Adrenal gland (tissue), 12 donors: Measurements from ENCODE around the gene GABARAPL1. TPM values are rescaled to one million over a fixed set of nuclear protein-coding genes. Genes with fewer than 3 reads are reported as not detected.

Source experiments
- DNase-seq, 7 donors: peaks; one replicate each; pipeline ENCODE4 v3.0.0-alpha.2; 2019 to 2020
- H3K27ac ChIP-seq, 5 donors: fragments of 200-600 bp; sonication (generic) in 4 of 5; 1 replicate in 3 of 5; 2 replicates in 2 of 5; pipeline versions ENCODE4 v1.5.1 to v1.8.0; 2016 to 2020; ENCODE audit warnings: mild to moderate bottlenecking in 1 of 5
- H3K27me3 ChIP-seq: fragments of 200-600 bp; 2 replicates; pipeline ENCODE4 v1.8.0; 2021
- H3K36me3 ChIP-seq, 2 donors: fragments of 200-600 bp; replicated peaks in 1 of 2; 1 replicate in 1 of 2; 2 replicates in 1 of 2; pipeline versions ENCODE4 v1.5.1 to v1.8.0; 2018 to 2022
- H3K4me1 ChIP-seq, 2 donors: fragments of 200-600 bp; replicated peaks in 1 of 2; 1 replicate in 1 of 2; 2 replicates in 1 of 2; pipeline versions ENCODE4 v1.5.1 to v1.8.0; 2018 to 2021
- H3K4me3 ChIP-seq, 4 donors: fragments of 200-600 bp; sonication (generic) in 3 of 4; one replicate each; pipeline ENCODE4 v1.5.1; 2016 to 2018
- H3K9me3 ChIP-seq, 3 donors: fragments of 200-600 bp; sonication (generic) in 1 of 3; replicated peaks in 1 of 3; 1 replicate in 2 of 3; 2 replicates in 1 of 3; pipeline versions ENCODE4 v1.5.1 to v1.8.0; 2016 to 2021
- POLR2A ChIP-seq, 2 donors: fragments of 450-650 bp; IDR thresholded peaks; one replicate each; pipeline ENCODE4 v1.6.1; 2017; ENCODE audit warnings: antibody characterized with exemption in 2 of 2, mild to moderate bottlenecking in 2 of 2, moderate library complexity in 1 of 2
- WGBS, 4 donors: extraction: QIAGEN DNeasy Blood & Tissue Kit in 2 of 4; methylation state at CpG; one replicate each; pipeline versions ENCODE4 v1.1.5 to v1.1.7; 2013 to 2017; 5-methylcytosine and 5-hydroxymethylcytosine counted together
- intact Hi-C, 2 donors: fragments of 100-400 bp; cut with DNase I; formaldehyde crosslinking; loops; one replicate each; pipeline versions ENCODE4 v1.14.1 to v1.15.0; 2022 to 2023
- polyA plus RNA-seq, 3 donors: library from polyadenylated mRNA; stranded (reverse); fragments of 200-250 nt in 2 of 3; fragments of 350-450 nt in 1 of 3; fragmentation: Illumina TruSeq in 1 of 3; extraction: RNeasy Lipid Tissue Mini Kit (QIAGEN cat#74804) in 1 of 3; gene quantifications; one replicate each; pipeline ENCODE4 v1.2.3, GENCODE V29; 2013 to 2014
- total RNA-seq, 9 donors: library from RNA; depleted of rRNA in 4 of 9; stranded (reverse); fragments of >200 nt in 4 of 9; fragments of 120-200 nt in 1 of 9; fragmentation: NEBNext Ultra II Directional in 1 of 9; extraction: Animal tissue kit (Norgen Biotek cat#: 25700) in 1 of 9; gene quantifications; one replicate each; pipeline versions ENCODE4 v1.1.0 to v1.2.4, GENCODE V29; 2013 to 2023
- TF ChIP-seq, protein P1 (sequence below), 6 experiments: fragments of 450-650 bp in 4 of 6; fragments of 200-600 bp in 2 of 6; sonication (generic) in 1 of 6; IDR thresholded peaks; 1 replicate in 5 of 6; 2 replicates in 1 of 6; pipeline versions ENCODE4 v1.5.1 to v1.8.0; 2016 to 2021; ENCODE audit warnings: antibody characterized with exemption in 6 of 6, mild to moderate bottlenecking in 2 of 6, moderate library complexity in 1 of 6
- donor health status: healthy with polysubstance abuse.
- donor health status: Bipolar disorder and iron deficiency.
- donor health status: DM: yes; HTN: yes; CAD: no.
- donor health status: DM: no; HTN: no; CAD: no.
- donor health status: DM: no; HTN: no; CAD: no.
- donor health status: DM: yes; HTN: yes; CAD: no.

The GABARAPL1 gene
- total and polyA plus RNA-seq, 12 donors = 58.2 to 260 (median 89.4) TPM

DNA sequence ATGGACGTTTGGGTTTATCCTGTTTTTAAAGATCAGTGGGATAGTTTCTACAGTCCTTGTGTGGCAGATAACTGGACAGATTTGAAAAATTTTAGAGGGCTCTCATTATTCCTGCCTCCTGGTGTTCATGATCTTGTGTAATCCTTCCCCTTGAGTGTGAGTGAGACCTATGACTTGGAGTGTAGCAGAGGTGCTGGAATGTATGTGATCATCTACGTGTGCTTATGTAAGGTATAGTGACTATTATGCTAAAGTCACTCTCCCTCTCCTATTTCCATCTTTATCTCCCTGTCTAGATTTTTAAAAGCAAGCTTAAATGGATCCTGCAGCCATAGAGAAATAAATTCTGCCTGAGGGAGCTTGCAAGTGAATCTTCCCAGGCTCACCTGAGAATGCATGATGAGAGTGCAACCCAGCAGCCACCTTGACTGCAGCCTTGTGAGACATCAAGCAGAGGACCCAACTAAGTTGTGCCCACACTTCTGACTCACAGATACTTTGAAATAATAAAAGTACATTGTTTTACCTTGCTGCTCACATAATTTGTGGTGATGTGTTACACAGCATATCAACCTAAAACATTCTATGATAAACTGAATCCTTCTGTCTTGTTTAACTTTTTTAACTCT lies 37.6 kb upstream of the GABARAPL1 start:
- 57 to 67% (median 63%) methylated on average over 2 of the region's 2 CpGs for WGBS, 4 donors
- Histone ChIP-seq H3K4me1 (no peaks in the 10 kb centered on the region), H3K27me3 (no peaks in the 10 kb centered on the region), H3K36me3 (no peaks in the 10 kb centered on the region), H3K4me3 (no peak overlapping the region), H3K9me3 (no peaks in the 10 kb centered on the region), H3K27ac (no peak overlapping the region)
- DNase-seq = no peak
- TF ChIP-seq POLR2A (IDR thresholded peaks at IDR 0.05) = no peak
- TF ChIP-seq, protein P1, sequence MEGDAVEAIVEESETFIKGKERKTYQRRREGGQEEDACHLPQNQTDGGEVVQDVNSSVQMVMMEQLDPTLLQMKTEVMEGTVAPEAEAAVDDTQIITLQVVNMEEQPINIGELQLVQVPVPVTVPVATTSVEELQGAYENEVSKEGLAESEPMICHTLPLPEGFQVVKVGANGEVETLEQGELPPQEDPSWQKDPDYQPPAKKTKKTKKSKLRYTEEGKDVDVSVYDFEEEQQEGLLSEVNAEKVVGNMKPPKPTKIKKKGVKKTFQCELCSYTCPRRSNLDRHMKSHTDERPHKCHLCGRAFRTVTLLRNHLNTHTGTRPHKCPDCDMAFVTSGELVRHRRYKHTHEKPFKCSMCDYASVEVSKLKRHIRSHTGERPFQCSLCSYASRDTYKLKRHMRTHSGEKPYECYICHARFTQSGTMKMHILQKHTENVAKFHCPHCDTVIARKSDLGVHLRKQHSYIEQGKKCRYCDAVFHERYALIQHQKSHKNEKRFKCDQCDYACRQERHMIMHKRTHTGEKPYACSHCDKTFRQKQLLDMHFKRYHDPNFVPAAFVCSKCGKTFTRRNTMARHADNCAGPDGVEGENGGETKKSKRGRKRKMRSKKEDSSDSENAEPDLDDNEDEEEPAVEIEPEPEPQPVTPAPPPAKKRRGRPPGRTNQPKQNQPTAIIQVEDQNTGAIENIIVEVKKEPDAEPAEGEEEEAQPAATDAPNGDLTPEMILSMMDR (IDR thresholded peaks at IDR 0.05) = no peak
- intact Hi-C loops = no loop called here

- no peak for DNase-seq
- Histone ChIP-seq H3K4me1 (no peaks in the 10 kb centered on the region), H3K9me3 (no peaks in the 10 kb centered on the region), H3K36me3 (no peaks in the 10 kb centered on the region), H3K27me3 (no peaks in the 10 kb centered on the region), H3K27ac (no peak overlapping the region), H3K4me3 (no peak overlapping the region)
- 69 to 81% (median 77%) methylated on average over 5 of the region's 5 CpGs for WGBS, 4 donors
- intact Hi-C loops = no loop called here
- TF ChIP-seq POLR2A (IDR thresholded peaks at IDR 0.05) = no peak
- TF ChIP-seq, protein P1 (IDR thresholded peaks at IDR 0.05) = no peak
Observed at GRCh38 chr12:10175846-10176636, 36.6 kb upstream of the GABARAPL1 start.

DNA sequence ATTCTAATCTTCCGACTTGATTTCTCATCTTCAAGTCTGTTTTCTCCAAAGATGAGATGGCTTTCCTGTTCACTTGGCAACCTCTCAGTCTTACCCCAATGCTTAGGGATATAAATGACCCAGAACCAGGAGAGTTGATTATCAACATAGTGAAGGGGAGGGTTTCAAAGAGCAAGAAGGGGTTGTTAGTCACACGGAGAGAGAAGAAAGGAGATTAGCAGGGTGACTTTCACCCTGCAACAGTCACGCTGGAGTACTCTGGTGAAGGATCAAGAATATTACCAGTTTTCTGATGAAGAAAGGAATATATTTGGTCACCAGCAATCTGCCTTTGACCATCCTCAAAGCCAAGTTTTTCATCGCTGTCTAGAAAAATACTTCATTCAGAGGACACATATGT lies 33.9 kb upstream of the GABARAPL1 start, which contains the start of gene TMEM52B:
Gene TMEM52B, plus strand, starts transcription at position 212 of the 400 bp plus-strand sequence. CDS start 543 bp downstream, outside the sequence.
- WGBS, 4 donors = 70 to 79% (median 74%) methylated on average over 4 of the region's 4 CpGs
- no peaks in the 10 kb centered on the region for H3K36me3 ChIP-seq
- no peaks in the 10 kb centered on the region for H3K4me1 ChIP-seq
- intact Hi-C loops = no loop called here
- DNase-seq = no peak
- no peak for TF ChIP-seq POLR2A (IDR thresholded peaks at IDR 0.05)
- TF ChIP-seq, protein P1 (IDR thresholded peaks at IDR 0.05) = no peak
- H3K27me3 ChIP-seq = no peaks in the 10 kb centered on the region
- no peaks in the 10 kb centered on the region for H3K9me3 ChIP-seq
- no peak within 1 kb of the TSS for H3K27ac ChIP-seq
- no peak within 1 kb of the TSS for H3K4me3 ChIP-seq

DNA sequence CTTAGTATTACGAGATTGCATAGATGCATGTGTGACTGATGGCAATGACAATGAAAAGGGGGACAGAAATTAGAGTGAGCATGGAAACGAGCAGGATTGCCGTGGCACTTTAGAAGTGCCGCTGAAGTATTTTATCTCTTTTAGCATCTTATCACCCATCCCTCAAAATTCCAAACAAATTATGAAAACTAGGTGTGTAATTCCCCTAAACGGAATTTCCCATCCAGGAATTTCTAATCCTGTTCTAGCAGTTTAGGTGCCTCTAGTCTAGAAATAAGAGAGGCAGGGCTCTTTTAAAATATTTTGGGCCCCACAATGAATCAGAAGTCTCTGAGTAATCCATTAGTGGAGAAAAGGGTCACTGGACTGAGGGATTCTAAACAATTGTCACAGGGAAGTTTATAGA lies 32.9 kb upstream of the GABARAPL1 start:
- no peak overlapping the region for H3K27ac ChIP-seq
- TF ChIP-seq POLR2A (IDR thresholded peaks at IDR 0.05) = no peak
- TF ChIP-seq, protein P1 (IDR thresholded peaks at IDR 0.05) = no peak
- WGBS, 4 donors = 69 to 82% (median 71%) methylated on average over 5 of the region's 5 CpGs

More for the DNA sequence above, 32.9 kb upstream of the GABARAPL1 start:
- H3K9me3 ChIP-seq = no peaks in the 10 kb centered on the region
- H3K36me3 ChIP-seq = no peaks in the 10 kb centered on the region
- DNase-seq = no peak
- intact Hi-C loops = no loop called here
- no peaks in the 10 kb centered on the region for H3K4me1 ChIP-seq
- H3K27me3 ChIP-seq = no peaks in the 10 kb centered on the region
- no peak overlapping the region for H3K4me3 ChIP-seq
